Amygdala (tissue), 56 donors: ENCODE data around the gene SNRNP25.

ENCODE experiments used
- DNase-seq, 56 donors: peaks; one replicate each; lab custom pipeline; 2025; lab: John Stamatoyannopoulos, UW

SNRNP25 gene

GRCh38 chr16:60929-61878, 7.6 kb downstream of the SNRNP25 start:
- peak in 1 of 56 donors; percentile 28 for DNase-seq

GRCh38 chr16:61879-62281, 8.3 kb downstream of the SNRNP25 start:
- DNase-seq = no peak

GRCh38 chr16:62283-62967, 8.8 kb downstream of the SNRNP25 start:
- DNase-seq = no peak

GRCh38 chr16:62968-63391, 9.4 kb downstream of the SNRNP25 start:
- DNase-seq = no peak

GRCh38 chr16:63466-63865, 9.8 kb downstream of the SNRNP25 start:
- no peak for DNase-seq

- no peak for DNase-seq
Observed at GRCh38 chr16:63998-64913, 10.6 kb downstream of the SNRNP25 start.

GRCh38 chr16:64914-65255, 11.3 kb downstream of the SNRNP25 start:
- DNase-seq = no peak

GRCh38 chr16:65745-66144, 12.1 kb downstream of the SNRNP25 start:
- peak in 54 of 56 donors; percentile 17 to 91 (median 70) for DNase-seq

- DNase-seq = no peak
Observed at GRCh38 chr16:66309-67182, 12.9 kb downstream of the SNRNP25 start.

- DNase-seq = peak in 14 of 56 donors; percentile 13 to 68 (median 33)
Observed at GRCh38 chr16:67183-67791, 13.7 kb downstream of the SNRNP25 start.

- DNase-seq = peak in 19 of 56 donors; percentile 16 to 68 (median 38)
Observed at GRCh38 chr16:67884-68789, 14.5 kb downstream of the SNRNP25 start.

GRCh38 chr16:69181-69580, 15.6 kb downstream of the SNRNP25 start:
- no peak for DNase-seq

- DNase-seq = no peak
Observed at GRCh38 chr16:71210-71539, 17.5 kb downstream of the SNRNP25 start.

GRCh38 chr16:71540-72401, 18.1 kb downstream of the SNRNP25 start:
- peak in 13 of 56 donors; percentile 12 to 63 (median 52) for DNase-seq

- DNase-seq = peak in 4 of 56 donors; percentile 19 to 47 (median 26)
Observed at GRCh38 chr16:72561-73548, 19.2 kb downstream of the SNRNP25 start, which contains the start of gene RHBDF1. Gene RHBDF1 (minus strand): TSS chr16:72631. CDS start chr16:65015, 7,616 bp downstream.
